ENCODE results near the gene ALDH7A1. TPM values are rescaled to one million over a fixed set of nuclear protein-coding genes. Genes with fewer than 3 reads are reported as not detected.
"Not testable (repeated sequence)": the region's sequence is repeated elsewhere in the genome, so short reads cannot be mapped to it uniquely, and the experiment has no call there.

Gene ALDH7A1
- total and polyA plus RNA-seq, 3 donors from 2014 or later, result 50.0 to 68.3 (median 57.2) TPM

DNA sequence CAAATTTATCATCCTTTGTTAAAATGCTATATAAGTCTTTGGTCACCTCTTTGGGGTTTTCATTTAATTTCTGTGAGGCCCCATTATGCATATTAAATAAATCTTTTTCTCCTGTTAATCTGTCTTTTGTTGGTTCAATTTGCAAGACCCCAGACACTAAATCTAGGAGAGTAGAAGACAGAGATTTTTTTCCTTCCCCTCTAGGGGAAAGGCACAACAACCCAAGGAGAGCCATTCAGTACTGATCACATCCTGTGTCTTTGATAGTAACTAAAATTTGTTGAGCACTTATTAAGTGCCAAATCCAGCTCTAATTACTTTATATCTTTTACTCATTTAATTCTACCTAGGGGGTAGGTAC lies 74.4 kb downstream of the ALDH7A1 start:
- intact Hi-C loops (cut with DNase I; ENCODE audit: low total_unique reads), result no loop called here
- H3K36me3 ChIP-seq (ENCODE audit: low read depth, missing control alignments), result no peaks in the 10 kb centered on the region
- H3K4me1 ChIP-seq, result peaks cover 35% of the 10 kb centered on the region

GRCh38 chr5:126519637-126520592 lies 75.1 kb downstream of the ALDH7A1 start:
- H3K9me3 ChIP-seq, result no peaks in the 10 kb centered on the region
- peaks cover 39% of the 10 kb centered on the region for H3K4me1 ChIP-seq
- intact Hi-C loops (cut with DNase I; ENCODE audit: low total_unique reads), result no loop called here
- 41 to 45% methylated on average over 6 of the region's 6 CpGs for WGBS, 2 donors
- TF ChIP-seq, protein P1, sequence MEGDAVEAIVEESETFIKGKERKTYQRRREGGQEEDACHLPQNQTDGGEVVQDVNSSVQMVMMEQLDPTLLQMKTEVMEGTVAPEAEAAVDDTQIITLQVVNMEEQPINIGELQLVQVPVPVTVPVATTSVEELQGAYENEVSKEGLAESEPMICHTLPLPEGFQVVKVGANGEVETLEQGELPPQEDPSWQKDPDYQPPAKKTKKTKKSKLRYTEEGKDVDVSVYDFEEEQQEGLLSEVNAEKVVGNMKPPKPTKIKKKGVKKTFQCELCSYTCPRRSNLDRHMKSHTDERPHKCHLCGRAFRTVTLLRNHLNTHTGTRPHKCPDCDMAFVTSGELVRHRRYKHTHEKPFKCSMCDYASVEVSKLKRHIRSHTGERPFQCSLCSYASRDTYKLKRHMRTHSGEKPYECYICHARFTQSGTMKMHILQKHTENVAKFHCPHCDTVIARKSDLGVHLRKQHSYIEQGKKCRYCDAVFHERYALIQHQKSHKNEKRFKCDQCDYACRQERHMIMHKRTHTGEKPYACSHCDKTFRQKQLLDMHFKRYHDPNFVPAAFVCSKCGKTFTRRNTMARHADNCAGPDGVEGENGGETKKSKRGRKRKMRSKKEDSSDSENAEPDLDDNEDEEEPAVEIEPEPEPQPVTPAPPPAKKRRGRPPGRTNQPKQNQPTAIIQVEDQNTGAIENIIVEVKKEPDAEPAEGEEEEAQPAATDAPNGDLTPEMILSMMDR (IDR thresholded peaks at IDR 0.05), result no peak
- no peak for TF ChIP-seq POLR2A (IDR thresholded peaks at IDR 0.05)
- peak overlapping the region; percentile 74 to 91 for H3K27ac ChIP-seq
- no peak overlapping the region for H3K4me3 ChIP-seq
- no peaks in the 10 kb centered on the region for H3K27me3 ChIP-seq
- no peaks in the 10 kb centered on the region for H3K36me3 ChIP-seq (ENCODE audit: low read depth, missing control alignments)
- DNase-seq, result peak; percentile 58

More for the DNA sequence above, 74.4 kb downstream of the ALDH7A1 start:
- Histone ChIP-seq H3K27ac (peak overlapping the region; percentile 74 to 91), H3K4me3 (no peak overlapping the region), H3K27me3 (no peaks in the 10 kb centered on the region), H3K9me3 (no peaks in the 10 kb centered on the region)
- no peak for DNase-seq
- TF ChIP-seq, protein P1 (IDR thresholded peaks at IDR 0.05), result no peak
- no peak for TF ChIP-seq POLR2A (IDR thresholded peaks at IDR 0.05)

GRCh38 chr5:126519223-126519622 lies 75.8 kb downstream of the ALDH7A1 start:
- H3K9me3 ChIP-seq; H3K4me3 ChIP-seq; intact Hi-C loops (cut with DNase I; ENCODE audit: low total_unique reads); H3K36me3 ChIP-seq (ENCODE audit: low read depth, missing control alignments); DNase-seq; H3K27me3 ChIP-seq: not testable (repeated sequence)
- WGBS, 2 donors, result 58 to 59% methylated on average over 4 of the region's 4 CpGs
- Histone ChIP-seq H3K4me1 (peaks cover 36% of the 10 kb centered on the region), H3K27ac (peak overlapping the region; percentile 74 to 91)

- DNase-seq, result no peak
- Histone ChIP-seq H3K27ac (no peak overlapping the region), H3K9me3 (no peaks in the 10 kb centered on the region), H3K36me3 (ENCODE audit: low read depth, missing control alignments) (no peaks in the 10 kb centered on the region), H3K27me3 (no peaks in the 10 kb centered on the region), H3K4me1 (peaks cover 38% of the 10 kb centered on the region), H3K4me3 (no peak overlapping the region)
- intact Hi-C loops (cut with DNase I; ENCODE audit: low total_unique reads), result no loop called here
- TF ChIP-seq, protein P1 (IDR thresholded peaks at IDR 0.05), result no peak
- TF ChIP-seq POLR2A (IDR thresholded peaks at IDR 0.05), result no peak
Observed at GRCh38 chr5:126516852-126517251, 78.2 kb downstream of the ALDH7A1 start.

- no peak for TF ChIP-seq POLR2A (IDR thresholded peaks at IDR 0.05)
- TF ChIP-seq, protein P1 (IDR thresholded peaks at IDR 0.05), result no peak
- H3K27ac ChIP-seq, result peak overlapping the region; percentile 20 to 62
- H3K36me3 ChIP-seq (ENCODE audit: low read depth, missing control alignments), result no peaks in the 10 kb centered on the region
- WGBS, 2 donors, result 50 to 57% methylated on average over 1 of the region's 1 CpG
- H3K9me3 ChIP-seq, result no peaks in the 10 kb centered on the region
- DNase-seq, result no peak
- H3K27me3 ChIP-seq, result no peaks in the 10 kb centered on the region
- H3K4me3 ChIP-seq, result no peak overlapping the region
- H3K4me1 ChIP-seq, result peaks cover 38% of the 10 kb centered on the region
- intact Hi-C loops (cut with DNase I; ENCODE audit: low total_unique reads), result no loop called here
Observed at GRCh38 chr5:126516133-126516532, 78.9 kb downstream of the ALDH7A1 start.
